ENCODE results near the gene TRIM16. TPM values are rescaled to one million over a fixed set of nuclear protein-coding genes. Genes with fewer than 3 reads are reported as not detected.
"Not testable (repeated sequence)": the region's sequence is repeated elsewhere in the genome, so short reads cannot be mapped to it uniquely, and the experiment has no call there.

The TRIM16 gene
- total RNA-seq, 4 donors from 2014 or later, result 12.4 to 17.8 (median 17.2) TPM

DNA sequence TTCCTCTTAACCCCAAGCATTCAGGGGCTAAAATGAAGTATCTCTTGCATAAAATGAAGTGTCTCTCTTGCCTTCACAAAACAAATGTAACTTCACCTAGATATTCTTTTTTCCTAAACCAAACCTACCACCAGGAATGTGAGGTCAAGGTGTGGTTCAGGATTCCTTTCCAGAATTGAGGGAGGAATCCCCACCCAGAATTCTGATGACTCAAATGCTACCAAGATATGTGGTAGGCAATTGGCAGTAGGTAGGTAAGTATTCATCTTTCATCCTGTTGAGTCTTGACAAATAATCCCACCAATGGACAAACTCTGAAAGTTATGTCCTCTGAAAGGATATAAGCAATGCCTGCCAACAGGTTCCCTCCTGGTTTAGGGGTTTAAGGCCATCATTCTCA, 26.2 kb downstream of the TRIM16 start:
- Histone ChIP-seq H3K4me3 (no peak overlapping the region), H3K4me1 (no peaks in the 10 kb centered on the region), H3K27me3 (no peaks in the 10 kb centered on the region), H3K27ac (no peak overlapping the region), H3K36me3 (no peaks in the 10 kb centered on the region), H3K9me3 (no peaks in the 10 kb centered on the region)
- TF ChIP-seq, protein P1, sequence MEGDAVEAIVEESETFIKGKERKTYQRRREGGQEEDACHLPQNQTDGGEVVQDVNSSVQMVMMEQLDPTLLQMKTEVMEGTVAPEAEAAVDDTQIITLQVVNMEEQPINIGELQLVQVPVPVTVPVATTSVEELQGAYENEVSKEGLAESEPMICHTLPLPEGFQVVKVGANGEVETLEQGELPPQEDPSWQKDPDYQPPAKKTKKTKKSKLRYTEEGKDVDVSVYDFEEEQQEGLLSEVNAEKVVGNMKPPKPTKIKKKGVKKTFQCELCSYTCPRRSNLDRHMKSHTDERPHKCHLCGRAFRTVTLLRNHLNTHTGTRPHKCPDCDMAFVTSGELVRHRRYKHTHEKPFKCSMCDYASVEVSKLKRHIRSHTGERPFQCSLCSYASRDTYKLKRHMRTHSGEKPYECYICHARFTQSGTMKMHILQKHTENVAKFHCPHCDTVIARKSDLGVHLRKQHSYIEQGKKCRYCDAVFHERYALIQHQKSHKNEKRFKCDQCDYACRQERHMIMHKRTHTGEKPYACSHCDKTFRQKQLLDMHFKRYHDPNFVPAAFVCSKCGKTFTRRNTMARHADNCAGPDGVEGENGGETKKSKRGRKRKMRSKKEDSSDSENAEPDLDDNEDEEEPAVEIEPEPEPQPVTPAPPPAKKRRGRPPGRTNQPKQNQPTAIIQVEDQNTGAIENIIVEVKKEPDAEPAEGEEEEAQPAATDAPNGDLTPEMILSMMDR (IDR thresholded peaks at IDR 0.05), result no peak
- no peak for TF ChIP-seq POLR2A (IDR thresholded peaks at IDR 0.05)
- no peak for DNase-seq

DNA sequence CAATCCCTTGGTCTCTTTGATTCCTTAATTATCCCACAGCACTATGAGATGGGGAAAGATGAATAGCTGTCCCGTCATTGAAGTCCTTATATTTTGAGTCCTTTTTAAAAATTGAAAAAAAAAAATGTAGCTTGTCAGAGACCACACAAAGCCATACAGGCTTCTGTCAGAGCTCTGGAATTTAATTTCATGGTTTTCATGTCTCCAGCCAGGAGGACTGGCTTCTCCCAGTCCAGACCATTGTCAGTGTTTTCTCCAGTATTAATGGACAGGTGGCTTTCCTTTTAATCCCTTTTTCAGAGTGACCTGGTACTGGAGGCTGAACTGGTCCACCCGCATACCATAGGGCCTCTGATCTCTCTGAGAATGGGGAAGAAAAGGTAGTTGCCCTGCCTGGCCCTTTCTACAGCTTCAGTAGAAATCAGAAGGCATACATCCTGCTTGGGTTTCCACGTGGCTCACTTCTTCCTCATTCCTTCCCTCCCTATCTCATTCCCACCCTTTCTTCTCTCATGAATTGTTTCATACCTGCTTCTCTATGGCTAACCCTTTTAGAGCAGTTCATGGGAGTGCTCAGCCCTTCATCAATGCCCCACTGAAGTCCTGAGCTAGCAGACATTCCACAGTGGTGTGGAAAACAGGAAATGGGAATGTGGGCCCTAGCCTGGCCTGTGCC, 29.1 kb downstream of the TRIM16 start:
- no peak for DNase-seq
- TF ChIP-seq POLR2A (IDR thresholded peaks at IDR 0.05), result no peak
- TF ChIP-seq, protein P1 (IDR thresholded peaks at IDR 0.05), result no peak
- Histone ChIP-seq H3K27me3 (no peaks in the 10 kb centered on the region), H3K9me3 (no peaks in the 10 kb centered on the region), H3K36me3 (no peaks in the 10 kb centered on the region), H3K4me1 (peaks cover 0 to 13% (median 0%) of the 10 kb centered on the region in 4 donors), H3K4me3 (no peak overlapping the region), H3K27ac (no peak overlapping the region)

DNA sequence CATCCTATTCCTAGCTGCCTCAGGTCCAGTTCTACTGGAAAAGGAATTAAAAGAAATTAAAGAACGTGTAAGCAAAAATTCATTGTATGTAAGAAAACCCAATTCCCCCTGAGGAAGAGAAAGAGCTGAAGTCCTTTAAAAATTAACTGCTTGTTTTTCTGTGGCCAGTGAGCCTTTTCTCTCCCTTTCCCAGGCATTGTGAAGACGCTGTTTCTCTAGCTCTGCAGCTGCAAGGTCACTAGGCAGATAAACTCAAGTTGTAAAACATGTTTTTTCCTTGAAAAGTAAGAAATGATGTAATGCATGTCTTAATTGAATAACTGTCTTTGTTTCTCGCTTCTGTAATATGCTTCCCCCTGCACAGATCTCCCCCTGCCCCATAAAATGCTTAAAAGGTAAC, 29.7 kb downstream of the TRIM16 start:
- H3K9me3 ChIP-seq, DNase-seq, H3K36me3 ChIP-seq: not testable (repeated sequence)

DNA sequence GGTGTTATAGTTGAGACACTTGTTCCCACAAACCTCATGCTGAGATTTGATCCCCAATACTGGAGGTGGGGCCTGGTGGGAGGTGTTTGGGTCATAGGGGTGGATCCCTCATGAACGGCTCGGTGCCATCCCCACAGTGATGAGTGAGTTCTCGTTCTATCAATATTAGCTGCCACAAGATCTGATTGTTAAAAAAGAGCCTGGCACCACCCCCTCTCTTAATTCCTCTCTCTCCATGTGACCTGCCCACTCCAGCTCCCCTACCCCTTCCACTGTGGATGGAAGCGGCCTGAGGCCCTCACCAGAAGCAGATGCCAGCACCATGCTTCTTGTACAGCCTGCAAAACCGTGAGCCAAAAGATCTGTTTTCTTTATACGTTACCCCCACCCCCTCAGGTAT, 31.2 kb downstream of the TRIM16 start:
- no peak for DNase-seq
- H3K27ac ChIP-seq, result no peak overlapping the region

More for the DNA sequence above, 29.7 kb downstream of the TRIM16 start:
- not testable (repeated sequence) for H3K4me3 ChIP-seq, H3K27ac ChIP-seq, H3K27me3 ChIP-seq
- peaks cover 0 to 20% (median 2%) of the 10 kb centered on the region in 4 donors for H3K4me1 ChIP-seq

GRCh38 chr17:15651583-15652110, 32.5 kb downstream of the TRIM16 start:
- H3K9me3 ChIP-seq, result no peaks in the 10 kb centered on the region
- peak; percentile 62 to 95 (median 94) for DNase-seq
- H3K27ac ChIP-seq, result peak overlapping the region; percentile 62 to 80 (median 74)
- no peaks in the 10 kb centered on the region for H3K27me3 ChIP-seq
- H3K4me1 ChIP-seq, result peaks cover 0 to 28% (median 4%) of the 10 kb centered on the region in 4 donors
- H3K36me3 ChIP-seq, result no peaks in the 10 kb centered on the region
- peak overlapping the region; percentile 26 to 53 (median 41) for H3K4me3 ChIP-seq
- TF ChIP-seq, protein P1 (IDR thresholded peaks at IDR 0.05), result peak in 1 of 6 experiments; percentile 21
- peak; percentile 56 to 82 for TF ChIP-seq POLR2A (IDR thresholded peaks at IDR 0.05)

More for the DNA sequence above, 31.2 kb downstream of the TRIM16 start:
- H3K27me3 ChIP-seq, result no peaks in the 10 kb centered on the region
- no peaks in the 10 kb centered on the region for H3K36me3 ChIP-seq
- peaks cover 0 to 28% (median 4%) of the 10 kb centered on the region in 4 donors for H3K4me1 ChIP-seq
- no peaks in the 10 kb centered on the region for H3K9me3 ChIP-seq
- TF ChIP-seq, protein P1 (IDR thresholded peaks at IDR 0.05), result no peak
- TF ChIP-seq POLR2A (IDR thresholded peaks at IDR 0.05), result no peak
- no peak overlapping the region for H3K4me3 ChIP-seq

Data from Peyer's patch (tissue), 4 donors.